GM19452 (cell line): ENCODE measurements around the gene TRERF1.

Source experiments
- ATAC-seq: cut with Tn5 transposase; IDR thresholded peaks from one replicate; pipeline ENCODE4 v1.9.1; 2021; ENCODE audit not compliant: unreplicated experiment

TRERF1 gene

DNA sequence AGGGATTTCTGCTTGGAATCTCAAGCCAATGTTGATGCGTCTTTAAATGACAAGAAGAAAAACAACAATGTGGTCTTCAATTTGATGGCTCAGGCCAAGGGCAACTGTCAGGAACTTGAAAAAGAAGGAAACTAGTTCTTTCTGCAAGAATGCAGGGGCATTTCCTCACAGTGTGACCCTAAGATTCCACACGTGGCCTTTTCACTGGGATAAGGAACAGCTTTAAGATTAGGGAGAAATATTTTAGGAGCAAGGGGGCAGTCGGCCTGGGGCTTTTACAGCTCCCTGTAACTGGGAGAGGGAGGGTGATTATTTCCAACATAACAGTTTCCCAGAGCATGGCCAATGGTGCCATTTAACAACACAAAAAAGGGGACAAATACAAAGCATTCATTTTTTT, 194.7 kb downstream of the TRERF1 start:
- ATAC-seq, result no peak

DNA sequence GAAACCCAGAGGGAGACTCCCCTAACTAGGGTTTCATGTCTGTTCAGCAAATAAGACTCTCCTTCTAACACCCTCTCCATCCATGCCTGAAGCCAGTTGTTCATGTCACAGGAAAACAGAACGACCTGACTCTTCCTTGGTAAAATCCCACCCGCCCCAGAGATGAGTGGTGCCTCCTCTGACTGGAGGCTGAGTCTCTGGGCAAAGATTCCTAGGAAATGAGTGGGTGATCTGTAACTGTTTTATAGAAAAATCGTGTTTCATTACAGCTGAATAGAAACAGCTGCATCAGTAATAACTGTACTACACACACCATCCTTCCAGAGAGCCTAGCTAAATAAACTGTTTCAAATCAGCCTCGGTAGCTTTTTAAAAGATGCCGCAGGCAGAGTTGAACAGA, 196.7 kb downstream of the TRERF1 start:
- no peak for ATAC-seq

DNA sequence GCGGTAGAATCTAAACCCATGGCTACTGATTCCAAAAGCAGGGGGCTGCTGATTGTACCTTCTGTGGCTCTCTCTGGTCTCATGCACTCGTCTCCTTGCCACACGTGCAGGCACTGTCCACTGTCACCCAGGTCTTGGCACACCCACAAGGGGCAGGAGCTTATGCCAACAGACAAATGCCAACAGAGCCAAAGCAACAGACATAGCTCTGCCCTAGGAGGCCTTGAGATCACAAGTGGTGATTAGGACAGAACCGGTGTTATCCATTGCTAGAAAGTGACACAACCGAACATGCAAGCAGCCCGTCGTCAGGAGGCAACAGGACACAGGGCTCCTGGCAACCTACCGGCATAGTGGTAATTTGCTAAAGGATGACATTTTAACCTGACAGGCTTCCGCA, 197.2 kb downstream of the TRERF1 start:
- no peak for ATAC-seq

DNA sequence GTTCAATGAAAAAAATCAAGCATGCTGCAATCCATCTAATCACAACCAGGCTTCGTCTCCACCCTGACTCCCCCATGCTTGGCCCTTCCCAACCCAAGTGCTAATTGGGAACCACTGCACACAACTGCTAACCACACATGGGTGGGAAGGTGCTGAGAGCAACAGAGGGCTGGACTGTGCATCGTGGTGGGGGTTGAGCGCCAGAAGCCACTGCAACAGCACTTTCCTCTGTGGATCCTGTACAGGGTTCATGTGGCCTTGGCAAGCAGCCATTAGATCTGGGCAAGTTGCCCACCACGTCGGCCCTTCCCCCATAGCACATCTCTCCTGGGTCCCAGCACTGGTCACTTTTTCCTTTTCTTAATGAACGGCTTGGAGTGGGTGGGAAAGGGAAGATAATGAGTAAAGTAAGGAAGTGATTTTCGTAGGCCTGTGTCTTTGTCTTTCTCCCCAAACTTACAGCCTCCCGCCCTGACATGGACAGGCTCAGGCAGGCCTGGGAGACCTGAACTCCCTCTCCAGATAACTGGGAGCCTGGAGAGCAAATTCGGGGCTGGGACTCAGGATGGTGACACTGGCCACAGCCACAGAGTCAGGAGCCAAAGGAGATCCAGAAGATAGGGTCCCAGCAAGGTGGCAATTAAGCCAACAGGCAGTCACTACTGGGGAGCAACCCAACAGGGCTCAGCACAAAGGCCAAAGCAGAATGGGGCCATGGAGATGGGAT, 199.7 kb downstream of the TRERF1 start:
- ATAC-seq, result no peak

DNA sequence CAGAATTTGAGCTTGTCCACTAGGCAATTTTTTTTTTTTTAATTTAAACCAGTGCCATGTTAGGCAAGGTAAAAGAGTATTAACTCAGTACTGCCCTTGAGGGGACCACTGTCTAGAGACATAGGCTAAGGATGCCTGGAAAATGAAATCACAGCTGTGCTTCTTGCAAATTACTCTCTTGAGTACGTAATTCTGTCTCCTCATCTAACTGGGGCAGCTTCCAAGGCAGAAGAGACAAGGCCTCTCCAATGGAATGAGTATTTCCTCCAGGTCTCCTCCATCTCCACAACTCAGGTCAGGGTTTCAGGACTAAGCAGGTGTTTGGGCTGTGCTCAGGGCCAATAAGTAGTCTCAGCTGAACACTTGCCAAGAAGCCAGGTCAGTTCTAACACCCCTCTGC, 200.2 kb downstream of the TRERF1 start:
- ATAC-seq, result no peak

DNA sequence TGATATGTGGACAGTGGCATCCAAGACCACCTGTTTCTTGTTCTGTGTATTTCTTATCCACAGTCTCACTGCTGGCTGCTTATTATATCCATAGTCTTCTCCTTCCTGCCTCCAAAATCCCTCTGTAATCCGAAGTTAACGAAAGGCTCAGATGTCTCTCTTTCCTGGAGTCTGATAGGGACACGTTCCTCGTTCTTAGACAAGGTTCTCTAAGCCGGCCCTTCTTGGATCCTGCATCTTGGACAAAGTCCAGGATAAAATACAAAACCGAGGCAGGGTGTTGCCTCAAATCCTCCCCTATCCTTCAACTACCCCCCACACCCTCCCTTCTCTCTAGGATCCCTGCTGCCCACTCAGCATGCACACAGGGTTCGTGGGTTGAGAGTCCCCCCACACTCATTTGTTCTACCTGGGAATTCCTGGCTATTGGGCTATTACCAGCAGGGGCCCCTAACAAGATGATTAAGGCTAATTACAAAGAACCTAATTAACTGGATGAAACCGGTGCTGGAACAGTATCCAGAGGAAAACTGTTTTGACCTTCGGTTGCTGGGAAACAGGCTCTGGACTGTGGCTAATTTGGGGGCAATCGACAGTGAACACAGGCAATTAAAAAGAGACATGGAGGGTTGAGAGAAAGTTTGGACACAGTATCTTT, 201.3 kb downstream of the TRERF1 start:
- no peak for ATAC-seq

DNA sequence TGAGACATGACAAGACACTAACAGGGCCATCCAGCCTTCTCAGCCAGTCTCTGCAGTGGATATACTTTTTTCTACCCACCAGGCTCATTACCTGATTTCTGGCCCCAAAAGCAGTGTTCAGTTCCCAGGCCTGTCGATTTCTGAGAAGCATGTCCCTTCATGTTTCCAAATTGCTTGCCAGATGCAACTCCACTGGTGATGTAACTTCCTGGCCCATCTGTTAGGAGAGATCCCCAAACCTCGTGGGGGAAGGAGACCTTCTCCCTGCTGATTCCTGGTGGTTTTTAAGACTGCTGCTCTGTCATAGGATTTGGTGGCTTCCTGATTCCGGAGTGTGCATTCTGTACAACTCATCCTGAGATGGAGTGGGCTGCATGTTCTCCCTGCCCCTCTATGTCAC, 202.4 kb downstream of the TRERF1 start:
- ATAC-seq, result no peak

DNA sequence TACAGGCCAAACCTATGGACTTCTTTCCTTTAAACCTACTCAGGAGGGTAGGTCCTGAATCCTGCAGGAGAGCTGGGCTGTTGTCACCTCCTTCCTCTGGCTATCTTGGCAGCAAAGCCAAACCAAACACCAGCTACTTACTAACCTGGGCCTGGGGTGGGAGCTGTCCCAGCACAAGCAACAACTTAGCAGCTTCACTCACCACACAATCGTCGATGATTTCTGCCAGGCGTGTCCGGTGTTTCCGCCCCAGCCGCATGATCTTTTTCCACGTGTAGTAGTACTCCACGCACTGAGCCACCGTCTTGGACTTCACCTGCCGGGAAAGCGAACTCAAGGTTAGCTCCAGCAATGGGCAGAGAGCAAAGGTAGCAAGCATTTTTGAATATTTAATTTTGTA, 208.7 kb downstream of the TRERF1 start:
- no peak for ATAC-seq

DNA sequence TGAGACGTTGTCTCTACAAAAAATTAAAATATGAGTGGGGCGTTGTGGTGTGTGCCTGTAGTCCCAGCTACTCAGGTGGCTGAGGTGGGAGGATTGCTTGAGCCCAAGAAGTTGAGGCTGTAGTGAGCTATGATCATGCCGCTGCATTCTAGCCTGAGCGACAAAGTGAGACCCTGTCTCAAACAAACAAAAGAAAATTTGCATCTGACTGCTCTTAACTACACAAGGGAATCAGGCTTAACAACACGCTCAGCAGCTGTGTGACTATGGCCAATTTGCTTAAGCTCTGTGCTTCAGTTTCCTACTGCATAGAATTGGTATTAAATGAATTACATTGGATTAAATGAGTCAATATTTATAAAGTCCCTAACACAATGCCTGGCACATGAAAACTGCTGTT, 209.8 kb downstream of the TRERF1 start:
- no peak for ATAC-seq

DNA sequence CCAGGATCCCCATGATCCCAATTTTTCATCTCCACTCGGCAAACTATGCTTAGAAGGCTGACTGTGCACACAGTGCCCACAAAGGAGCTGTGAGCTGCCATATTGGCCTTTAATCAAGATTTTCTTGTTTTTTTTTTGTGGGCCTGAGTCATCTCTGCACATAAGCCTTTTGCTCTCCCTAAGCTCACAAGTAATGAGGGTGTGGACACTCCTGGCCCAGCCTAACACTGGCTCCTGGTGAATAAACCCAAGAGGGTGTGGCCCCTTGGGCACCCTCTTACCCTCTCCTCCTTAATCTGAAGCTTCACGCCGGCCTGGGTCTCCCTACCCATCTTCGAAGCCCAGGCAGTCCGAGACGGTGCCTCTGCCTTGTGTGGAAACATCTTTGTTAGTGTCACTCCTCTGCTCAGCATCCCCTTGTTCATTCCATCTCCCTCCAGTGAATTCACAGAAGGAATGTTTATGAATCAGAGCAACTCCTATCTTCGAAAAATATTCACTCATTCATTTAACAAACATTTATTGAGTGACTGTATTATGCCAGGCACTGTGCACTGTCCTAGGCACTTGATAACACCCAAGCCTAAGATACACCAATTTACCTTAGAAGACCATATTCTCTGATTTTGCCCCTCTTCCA, 211.9 kb downstream of the TRERF1 start:
- ATAC-seq, result no peak

DNA sequence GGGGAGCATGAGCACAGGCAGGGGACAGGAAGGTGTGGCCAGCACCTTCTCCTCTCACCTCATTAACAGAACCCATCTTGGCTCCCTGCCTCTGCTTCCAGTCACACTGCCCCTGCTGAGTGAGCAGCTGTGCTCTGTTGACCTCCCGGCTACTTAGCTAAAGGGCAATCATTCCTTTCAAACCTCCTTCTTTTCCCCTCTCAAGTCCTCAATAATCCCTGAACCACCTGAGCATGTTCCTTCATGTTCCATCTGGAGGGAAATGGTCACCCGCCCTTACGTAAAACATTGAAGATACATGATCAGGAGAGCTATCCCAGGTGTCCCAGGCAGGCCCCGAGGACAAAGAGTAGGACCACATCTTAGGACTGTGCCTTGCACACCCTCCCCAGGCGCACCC, 212.4 kb downstream of the TRERF1 start:
- no peak for ATAC-seq

DNA sequence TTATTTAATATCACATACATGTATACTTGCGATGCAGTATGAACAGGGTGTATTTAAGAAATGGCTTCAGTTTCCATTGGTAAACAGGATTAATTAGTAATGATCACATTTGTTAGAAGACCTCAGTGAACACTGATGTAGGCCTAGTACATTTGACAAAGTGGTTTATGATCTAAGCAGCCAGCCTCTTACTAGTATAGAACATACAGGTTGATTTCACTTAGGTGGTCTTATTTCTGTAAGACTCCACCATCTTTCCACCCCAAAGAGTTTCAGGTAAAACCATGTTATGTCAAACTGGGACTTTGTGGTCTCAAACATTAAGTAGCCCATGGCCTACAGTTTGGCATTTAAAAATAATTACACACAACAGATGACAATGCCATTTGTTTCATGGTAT, 213.9 kb downstream of the TRERF1 start:
- ATAC-seq, result no peak

DNA sequence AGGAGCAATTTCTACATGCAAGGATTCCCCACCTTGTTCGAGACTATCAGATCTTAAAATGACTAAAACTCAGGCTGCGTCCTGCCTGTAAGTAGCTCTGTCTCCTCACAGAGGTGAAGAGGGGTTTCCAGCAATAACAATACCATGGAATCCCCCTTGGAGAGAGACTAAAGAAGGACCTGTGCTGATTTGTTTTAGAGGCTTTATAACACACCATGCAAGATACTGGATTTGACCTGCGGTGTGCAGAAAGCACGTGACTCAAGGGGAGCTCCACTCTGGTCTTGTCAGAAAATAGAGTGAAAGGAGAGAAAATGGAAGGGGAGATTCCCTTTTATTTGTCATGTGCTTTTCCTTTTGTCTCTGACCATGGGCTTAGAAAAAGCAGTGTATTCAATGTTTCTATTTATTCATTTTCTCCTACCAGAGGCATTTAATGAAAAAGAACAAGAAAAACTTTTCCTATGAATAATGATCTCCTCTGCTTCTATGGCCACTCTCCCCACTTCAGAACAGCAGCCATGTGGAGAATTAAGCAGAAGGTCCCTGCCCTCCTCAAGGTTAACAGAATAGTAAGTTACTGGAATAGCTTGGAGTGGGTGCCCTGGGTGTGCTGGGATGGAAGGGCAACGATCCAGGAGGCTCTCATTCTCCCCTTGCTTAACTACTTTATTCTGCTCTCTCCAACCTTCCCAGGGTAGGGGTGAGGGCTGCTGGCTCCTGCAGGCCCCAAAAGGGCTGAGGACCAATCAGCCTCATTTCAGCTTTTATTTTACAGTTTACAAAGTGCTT, 214.8 kb downstream of the TRERF1 start:
- ATAC-seq, result no peak

DNA sequence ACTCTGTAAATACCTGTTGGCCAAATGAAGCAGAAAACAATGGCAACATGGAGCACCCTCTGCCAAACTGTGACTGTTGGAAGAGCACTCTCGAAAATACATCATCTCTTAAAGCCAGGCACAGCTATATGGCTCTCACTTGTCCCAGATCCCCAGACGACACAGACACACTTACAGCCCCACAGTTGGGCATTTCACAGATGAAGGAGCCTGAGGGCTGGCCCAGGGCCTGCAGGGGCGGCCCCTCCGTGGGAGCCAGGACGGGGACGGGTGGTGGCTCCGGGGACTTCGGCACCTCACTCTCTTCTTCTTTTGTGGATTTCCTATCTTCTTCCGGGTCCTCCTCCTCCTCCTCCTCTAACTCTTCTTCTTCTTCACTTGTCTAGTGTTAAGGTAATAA, 215.7 kb downstream of the TRERF1 start:
- ATAC-seq, result no peak

DNA sequence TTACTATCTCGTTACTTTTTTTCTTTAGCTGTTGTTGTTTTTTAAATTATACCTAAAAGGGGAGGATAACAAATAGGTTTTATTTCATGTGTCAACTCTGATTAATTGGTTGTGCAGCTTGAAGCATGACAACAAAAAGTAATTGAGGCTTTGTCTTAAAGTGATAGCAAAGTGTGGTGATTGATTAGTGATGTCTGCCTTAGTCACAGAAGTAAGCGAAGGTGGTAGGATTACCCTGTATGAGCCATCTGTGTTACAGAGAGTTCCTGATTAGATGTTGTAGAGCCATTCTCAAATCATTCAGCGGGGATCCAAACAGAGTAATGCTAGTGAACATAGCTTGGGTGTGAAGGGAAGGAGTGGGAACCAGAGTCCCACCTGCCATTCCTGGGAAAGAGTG, 219.7 kb downstream of the TRERF1 start:
- no peak for ATAC-seq

DNA sequence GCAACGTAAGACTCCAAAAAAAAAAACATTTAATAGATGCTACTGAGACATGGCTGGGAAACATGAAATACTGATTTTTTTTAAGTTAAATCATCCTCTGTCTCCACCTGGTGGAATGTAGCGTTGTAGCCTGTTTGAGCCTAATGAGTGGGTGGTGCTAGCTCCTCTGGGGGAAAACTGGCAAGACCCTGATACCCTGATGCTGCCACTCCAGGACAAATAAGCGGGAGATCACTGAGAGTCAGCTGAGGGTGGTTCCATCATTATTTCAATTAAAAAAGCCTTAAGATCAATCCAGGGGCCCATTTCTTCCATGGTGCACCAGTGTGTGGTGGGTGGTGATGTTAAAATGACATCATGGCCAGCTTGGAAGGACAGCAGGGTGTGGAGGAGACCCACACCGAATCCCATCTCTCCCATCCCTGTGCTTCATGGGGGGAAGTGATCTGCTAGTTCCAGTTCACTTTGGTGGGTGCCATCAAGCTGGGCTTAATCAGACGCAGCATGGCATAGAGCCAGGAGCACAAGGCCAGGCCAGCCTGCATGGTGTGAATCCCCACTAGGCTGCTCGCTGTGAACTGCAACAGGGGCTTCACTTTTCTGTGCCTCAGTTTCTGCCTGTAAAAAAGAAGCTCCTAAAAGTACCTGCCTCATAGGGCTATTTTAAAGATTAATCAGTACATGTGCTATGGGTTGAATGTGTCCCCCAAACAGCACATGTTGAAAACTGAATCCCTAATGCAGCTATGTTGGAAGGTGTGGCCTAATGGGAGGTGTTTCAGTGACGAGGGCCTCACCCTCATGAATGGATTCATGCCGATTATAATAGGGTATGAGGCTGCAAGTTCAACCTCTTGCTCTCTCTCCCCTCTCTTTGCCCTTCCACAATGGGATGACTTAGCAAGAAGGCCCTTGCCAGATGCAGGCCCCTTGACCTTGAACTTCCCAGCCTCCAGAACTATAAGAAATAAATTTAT, 221.1 kb downstream of the TRERF1 start:
- ATAC-seq, result no peak

DNA sequence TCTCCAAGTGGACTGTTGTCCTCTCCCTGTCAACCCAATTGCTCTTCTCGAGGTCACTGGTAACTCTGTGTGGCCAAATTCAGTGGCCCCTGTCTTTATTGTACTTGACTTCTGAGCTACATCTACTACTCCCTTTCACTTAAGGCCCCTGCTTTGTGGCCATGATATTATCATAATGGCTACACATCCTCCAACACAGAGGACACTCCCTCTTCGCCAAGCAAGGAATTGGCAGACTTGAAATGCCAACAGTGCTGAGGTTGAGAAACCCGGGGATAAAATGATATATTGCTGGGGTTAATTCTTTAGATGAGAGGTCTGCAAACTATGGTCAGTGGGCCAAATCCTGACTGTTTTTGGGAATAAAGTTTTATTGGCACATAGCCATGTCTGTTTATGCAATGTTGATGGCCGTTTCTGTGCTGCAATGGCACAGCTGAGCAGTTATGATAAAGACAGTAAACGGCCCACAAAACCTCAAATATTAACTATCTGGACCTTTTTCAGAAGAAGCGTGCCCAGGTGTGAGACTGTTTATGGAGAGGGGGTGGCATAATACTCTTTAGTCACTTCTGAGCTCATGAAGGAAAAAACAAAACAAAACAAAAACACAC, 222.1 kb downstream of the TRERF1 start:
- ATAC-seq, result no peak

DNA sequence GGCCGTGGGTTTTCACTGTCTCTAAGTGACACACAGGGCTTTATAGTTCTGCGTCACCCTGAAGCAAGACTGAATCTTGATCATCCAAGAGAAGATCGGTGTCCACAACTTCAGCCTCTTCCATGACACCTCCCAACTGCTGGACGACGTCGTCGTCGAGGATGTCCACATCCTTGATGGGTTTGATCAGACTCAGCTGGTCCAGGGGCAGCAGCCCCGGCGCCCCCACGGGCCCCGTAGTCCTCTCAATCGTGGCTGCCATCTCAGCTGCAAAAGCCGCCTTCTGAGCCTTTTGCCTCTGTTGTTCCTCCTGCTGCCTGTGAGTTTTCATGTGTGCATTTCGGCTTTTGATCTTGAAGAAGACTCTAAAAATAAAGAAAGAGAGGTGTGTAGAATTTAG, 223.4 kb downstream of the TRERF1 start:
- no peak for ATAC-seq

DNA sequence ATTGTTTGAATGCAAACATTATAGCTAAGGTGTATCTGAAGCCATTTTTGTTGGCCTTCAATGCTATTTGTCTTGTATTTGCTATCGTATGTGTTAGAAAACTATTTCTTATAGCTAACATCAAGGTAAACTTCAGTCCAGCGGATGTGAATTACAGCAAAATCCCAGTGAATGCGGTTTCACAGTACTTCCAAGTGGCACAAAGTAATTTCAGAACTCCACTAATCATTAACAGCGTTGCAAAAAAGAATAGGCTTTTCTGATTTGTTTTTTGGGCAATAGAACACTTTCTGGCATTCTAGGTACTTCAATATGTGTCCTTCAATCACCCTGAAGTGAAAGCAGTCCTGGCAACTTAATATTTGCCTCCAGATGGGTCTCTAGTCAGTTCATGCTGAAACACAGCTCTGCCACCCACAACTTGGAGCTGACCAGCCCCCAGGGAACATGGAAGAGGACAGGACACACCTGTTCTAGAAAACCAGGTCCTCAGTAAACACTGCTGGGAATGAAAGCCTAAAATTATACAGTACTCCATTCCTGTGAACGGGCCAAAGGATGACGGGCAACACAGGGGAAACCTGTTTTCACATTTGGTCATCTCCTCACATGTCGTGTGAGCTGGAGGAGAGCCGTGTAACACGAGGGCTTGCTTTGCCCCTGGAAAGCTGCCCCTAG, 224.4 kb downstream of the TRERF1 start:
- ATAC-seq, result no peak
